NCI-H2029 treated with DMSO at 0.1 percent for 48 hours (cell line): ENCODE measurements around the gene FMN2.
"Not testable (repeated sequence)": the region's sequence is repeated elsewhere in the genome, so short reads cannot be mapped to it uniquely, and the experiment has no call there.

ENCODE experiments used
- DNase-seq: peaks from one replicate; lab custom pipeline; 2025; lab: John Stamatoyannopoulos, UW

Gene FMN2

DNA sequence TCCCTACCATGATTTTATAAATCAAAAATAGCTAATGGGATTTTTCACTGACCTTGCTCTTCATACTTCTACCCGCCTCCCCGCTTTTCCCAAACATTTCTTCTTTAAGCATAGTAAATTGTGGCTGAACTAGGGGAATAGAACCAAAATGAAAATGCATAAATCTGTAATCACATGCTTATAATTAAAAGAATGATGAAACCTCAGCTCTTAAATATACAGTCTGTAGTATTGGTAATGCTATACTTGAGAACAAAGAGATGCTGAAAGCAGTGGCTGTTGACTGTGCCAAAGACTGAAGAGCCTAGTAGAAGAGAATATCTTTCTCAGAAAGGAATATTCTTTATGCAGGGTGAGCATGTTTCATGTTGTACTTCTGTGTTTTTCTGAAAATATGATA lies 271.1 kb downstream of the FMN2 start:
- no peak for DNase-seq

GRCh38 chr1:240363315-240363714 lies 271.6 kb downstream of the FMN2 start:
- no peak for DNase-seq

DNA sequence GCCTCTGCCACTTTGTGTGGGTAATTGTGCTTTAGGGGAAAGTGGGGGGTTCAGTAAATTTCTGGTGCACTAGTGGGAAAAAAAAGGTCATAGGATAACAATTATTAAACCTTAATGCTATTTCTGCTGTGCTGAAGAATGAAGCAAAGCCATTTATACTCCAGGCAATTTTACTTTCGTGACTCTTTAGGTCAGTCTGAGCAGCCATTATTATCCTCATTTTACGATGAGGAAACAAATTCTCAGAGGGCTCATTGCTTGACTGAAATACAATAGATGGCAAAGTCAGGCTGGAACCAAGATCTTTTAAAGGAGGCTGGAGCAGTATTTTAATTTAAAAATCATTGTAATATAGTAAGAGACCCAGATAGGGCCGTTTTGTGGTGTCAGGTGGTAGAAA lies 272.2 kb downstream of the FMN2 start:
- DNase-seq, result no peak

DNA sequence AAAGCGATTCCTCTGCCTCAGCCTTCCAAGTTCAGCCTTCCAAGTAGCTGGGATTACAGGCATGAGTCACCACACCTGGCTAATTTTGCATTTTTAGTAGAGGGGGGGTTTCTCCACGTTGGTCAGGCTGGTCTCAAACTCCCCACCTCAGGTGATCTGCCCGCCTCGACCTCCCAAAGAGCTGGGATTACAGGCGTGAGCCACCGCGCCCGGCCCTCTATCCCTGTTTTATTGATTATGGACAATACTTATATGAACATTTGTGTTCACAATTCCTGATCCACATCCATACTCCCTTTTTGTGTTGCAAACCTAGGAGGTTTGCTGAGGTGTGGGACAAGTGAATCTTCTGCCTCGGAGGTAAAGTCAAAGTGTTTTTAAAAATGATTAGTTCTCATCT lies 275.0 kb downstream of the FMN2 start:
- no peak for DNase-seq

- no peak for DNase-seq
Measured at GRCh38 chr1:240385551-240385950, 293.9 kb downstream of the FMN2 start.

GRCh38 chr1:240385985-240386978 lies 294.6 kb downstream of the FMN2 start:
- no peak for DNase-seq

DNA sequence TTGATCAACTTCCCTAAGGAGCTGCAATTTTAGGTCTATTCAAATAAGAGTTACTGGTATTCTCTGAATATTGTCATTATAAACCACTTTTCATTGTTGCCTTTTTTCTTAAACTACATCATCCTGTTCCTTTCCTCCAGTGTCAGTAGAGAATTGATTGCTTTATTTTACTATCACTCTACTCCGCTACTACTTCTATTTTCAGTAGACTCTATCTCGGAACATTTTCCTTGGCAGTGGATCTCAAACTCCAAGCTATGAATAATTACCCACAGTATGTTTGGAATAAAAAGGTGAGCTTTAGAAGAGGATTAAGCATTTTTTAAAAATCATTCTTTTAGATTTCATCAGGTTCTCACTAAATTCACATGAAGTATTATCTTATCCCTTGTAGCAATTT lies 295.4 kb downstream of the FMN2 start:
- no peak for DNase-seq

GRCh38 chr1:240391660-240392260 lies 300.1 kb downstream of the FMN2 start:
- no peak for DNase-seq

GRCh38 chr1:240394353-240394752 lies 302.7 kb downstream of the FMN2 start:
- DNase-seq, result no peak

DNA sequence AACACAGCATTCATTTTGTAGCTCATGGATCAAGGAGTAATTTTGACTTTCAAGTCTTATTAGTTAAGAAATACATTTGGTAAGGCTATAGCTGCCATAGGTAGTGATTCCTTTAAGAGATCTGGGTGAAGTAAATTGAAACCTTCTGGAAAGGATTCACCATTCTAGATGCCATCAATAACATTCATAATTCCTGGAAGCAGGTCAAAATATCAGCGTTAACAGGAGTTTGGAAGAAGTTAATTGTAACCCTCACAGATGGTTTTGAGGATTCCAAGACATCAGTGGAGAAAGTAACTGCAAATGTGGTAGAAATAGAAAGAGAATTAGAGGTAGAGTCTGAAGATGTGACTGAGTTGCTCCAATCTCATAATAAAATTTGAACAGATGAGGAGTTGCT lies 303.7 kb downstream of the FMN2 start:
- no peak for DNase-seq

DNA sequence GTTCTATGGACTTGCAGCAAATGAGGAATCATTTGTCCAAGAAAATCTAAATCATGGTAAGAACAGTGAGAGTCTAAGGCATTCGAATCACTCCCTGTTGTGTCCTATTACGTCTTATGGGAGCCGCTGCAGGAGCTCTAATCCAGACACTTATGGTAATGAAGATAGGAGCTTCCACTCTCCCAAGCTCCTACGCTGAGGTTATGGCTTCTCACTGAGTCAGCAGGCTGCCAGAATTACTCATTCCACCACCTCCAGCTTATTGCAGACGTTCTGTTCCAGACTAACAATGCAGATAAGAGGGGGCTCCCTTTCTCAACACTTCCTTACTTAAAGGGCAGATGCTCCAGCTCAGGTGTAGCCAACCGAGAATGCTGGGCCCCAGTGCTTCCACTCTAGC lies 307.7 kb downstream of the FMN2 start:
- no peak for DNase-seq

GRCh38 chr1:240401731-240402130 lies 310.0 kb downstream of the FMN2 start:
- DNase-seq, result no peak

DNA sequence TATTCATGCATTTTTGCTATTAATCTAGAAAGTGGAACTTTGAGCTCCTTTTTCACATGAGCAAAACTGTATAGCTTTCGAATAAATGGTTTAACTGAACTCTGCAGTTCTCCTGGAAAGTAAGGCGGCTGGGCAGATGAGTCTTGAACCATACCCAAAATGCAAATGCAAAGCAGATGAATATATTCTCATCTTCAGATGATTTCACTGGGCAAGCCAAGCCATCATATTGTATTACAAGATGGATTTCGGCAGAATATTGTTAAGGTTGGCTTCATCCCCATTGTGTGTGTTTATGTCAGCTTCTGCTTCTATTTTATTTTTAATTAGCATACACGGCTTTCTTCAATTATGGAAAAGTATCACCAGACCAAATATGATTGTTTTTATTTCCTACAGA lies 310.6 kb downstream of the FMN2 start:
- no peak for DNase-seq

DNA sequence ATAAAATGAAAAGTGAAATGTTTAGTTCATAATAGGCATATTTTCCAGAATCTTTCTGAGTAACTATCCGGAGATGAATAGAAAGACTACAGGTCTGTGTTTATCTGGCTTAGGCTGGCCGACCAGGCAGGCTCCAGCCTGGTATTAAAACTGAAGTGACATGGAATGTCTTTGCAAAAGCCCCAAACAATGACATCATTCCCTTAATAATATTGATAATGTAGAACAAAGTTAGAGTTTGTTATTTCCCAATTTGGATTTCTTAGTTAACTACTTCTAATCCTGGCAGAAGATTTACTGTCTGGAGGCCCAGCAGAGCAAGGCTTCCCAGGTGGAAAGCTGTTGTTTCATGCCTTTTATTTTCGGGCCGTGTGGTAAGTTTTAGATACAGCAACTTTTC lies 312.6 kb downstream of the FMN2 start:
- DNase-seq, result no peak

GRCh38 chr1:240405751-240406150 lies 314.1 kb downstream of the FMN2 start:
- DNase-seq, result no peak

GRCh38 chr1:240407407-240407806 lies 315.7 kb downstream of the FMN2 start:
- no peak for DNase-seq

GRCh38 chr1:240409615-240410014 lies 317.9 kb downstream of the FMN2 start:
- DNase-seq, result no peak

DNA sequence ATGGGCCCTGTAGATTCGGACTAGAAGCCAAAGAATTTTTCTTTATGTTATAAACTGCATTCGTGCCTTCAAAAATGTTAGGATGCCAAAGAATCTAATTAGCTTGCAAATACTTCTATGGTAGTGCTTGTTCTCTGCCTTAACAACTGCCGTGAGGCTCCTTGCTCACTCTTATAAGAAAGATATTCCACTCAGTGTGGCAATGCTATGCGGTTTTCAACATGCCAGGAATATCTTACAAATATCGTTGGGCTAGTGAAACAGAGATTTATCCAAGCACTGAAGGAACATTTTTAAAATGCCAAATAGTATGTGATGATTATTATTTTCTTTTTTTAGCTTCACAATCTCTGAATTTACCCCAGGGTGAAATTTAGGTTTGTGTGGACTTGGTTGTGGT lies 322.0 kb downstream of the FMN2 start:
- no peak for DNase-seq

- DNase-seq, result no peak
Measured at GRCh38 chr1:240414237-240414636, 322.6 kb downstream of the FMN2 start.

DNA sequence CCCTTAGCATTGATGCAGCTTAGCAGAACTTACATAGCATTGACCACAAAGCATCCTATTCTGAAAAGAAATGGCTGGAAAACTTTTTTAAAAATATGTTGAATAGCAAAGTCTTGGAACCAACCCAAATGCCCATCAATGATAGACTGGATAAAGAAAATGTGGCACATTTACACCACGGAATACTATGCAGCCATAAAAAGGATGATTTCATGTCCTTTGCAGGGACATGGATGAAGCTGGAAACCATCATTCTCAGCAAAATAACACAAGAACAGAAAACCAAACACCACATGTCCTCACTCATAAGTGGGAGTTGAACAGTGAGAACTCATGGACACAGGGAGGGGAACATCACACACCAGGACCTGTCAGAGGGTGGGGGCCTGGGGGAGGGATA lies 323.3 kb downstream of the FMN2 start:
- DNase-seq, result not testable (repeated sequence)

DNA sequence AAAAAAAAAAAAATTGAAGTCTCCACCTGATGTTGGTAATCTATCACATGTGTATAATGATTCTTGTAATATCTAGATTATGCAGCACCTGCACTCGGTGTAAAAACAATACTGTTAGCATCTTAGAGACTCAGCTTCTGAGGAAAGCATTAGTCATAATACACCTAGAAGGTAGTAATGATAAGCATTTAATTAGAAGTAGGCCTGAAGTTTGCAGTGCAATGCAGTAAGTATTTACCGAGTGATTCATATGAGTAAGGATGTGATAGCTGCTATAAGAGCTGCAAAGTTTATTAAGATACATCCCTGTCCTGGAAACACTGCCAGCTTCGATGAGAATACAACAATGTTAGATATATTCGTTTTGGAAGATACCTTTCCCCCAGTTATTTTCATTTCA lies 323.8 kb downstream of the FMN2 start:
- no peak for DNase-seq

DNA sequence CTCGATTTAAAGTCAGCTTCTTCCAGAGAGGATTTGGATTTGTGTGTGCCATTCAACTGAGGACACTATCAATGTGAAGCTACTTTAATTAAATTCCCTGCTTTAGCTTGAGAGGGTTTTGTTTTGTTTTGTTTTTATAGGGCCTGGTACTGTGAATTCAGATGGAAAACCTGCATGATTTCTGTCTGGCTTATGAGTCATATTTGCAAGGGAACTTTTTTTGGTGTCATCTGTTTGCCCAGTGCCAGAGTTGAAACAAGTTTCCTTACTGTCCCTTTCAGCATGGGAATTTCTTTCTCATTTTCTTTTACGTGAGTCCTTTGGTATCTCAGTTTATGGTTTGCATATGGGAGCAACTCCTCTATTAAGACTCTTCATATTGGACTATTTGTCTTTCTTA lies 325.6 kb downstream of the FMN2 start:
- no peak for DNase-seq

- DNase-seq, result no peak
Measured at GRCh38 chr1:240420766-240421165, 329.1 kb downstream of the FMN2 start.
